Measurements from ENCODE around the gene IL25. TPM values are rescaled to one million over a fixed set of nuclear protein-coding genes. Genes with fewer than 3 reads are reported as not detected.

The IL25 gene
- total and polyA plus RNA-seq, 2 of the 8 experiments (the other 6 are each of a cell fraction or from before 2014, with no cell fraction given) = not detected

GRCh38 chr14:23409475-23409874 is 36.9 kb downstream of the IL25 start (continued):
- TF ChIP-seq E2F6 (IDR thresholded peaks at IDR 0.05) = no peak
- TF ChIP-seq CEBPB (IDR thresholded peaks at IDR 0.05; ENCODE audit: low read depth, low read length) = no peak
- TF ChIP-seq ATF2 (IDR thresholded peaks at IDR 0.05; ENCODE audit: low read length) = no peak
- no peak for TF ChIP-seq BACH1 (IDR thresholded peaks at IDR 0.05; ENCODE audit: low read length)
- TF ChIP-seq SAP30 (IDR thresholded peaks at IDR 0.05; ENCODE audit: insufficient read depth, insufficient replicate concordance, low read length) = no peak
- TF ChIP-seq POU5F1 (IDR thresholded peaks at IDR 0.05; ENCODE audit: low read depth, low read length) = no peak
- TF ChIP-seq POLR2A (IDR thresholded peaks at IDR 0.05; ENCODE audit: control extremely low read depth in 1 of 2, low read depth in 2 of 2, low read length in 2 of 2) = no peak

Measured in H1 (cell line).